MG63 (cell line): Measurements from ENCODE around the gene RAB8A. TPM values are rescaled to one million over a fixed set of nuclear protein-coding genes. Genes with fewer than 3 reads are reported as not detected.

Experiments used
- DNase-seq: peaks from one replicate; pipeline ENCODE4 v3.0.0-alpha.2; 2020
- H3K27me3 ChIP-seq: fragments of 250-450 bp; sonication (Bioruptor Pico); 2 replicates; pipeline ENCODE4 v1.5.1; 2020; ENCODE audit warnings: mild to moderate bottlenecking, moderate library complexity
- H3K36me3 ChIP-seq: fragments of 250-450 bp; sonication (Bioruptor Pico); 2 replicates; pipeline ENCODE4 v1.5.1; 2020; ENCODE audit warnings: mild to moderate bottlenecking, moderate library complexity
- H3K4me3 ChIP-seq: fragments of 250-450 bp; sonication (Bioruptor Pico); 2 replicates; pipeline ENCODE4 v1.5.1; 2020; ENCODE audit warnings: mild to moderate bottlenecking, moderate library complexity
- H3K9me3 ChIP-seq: fragments of 250-450 bp; sonication (Bioruptor Pico); 2 replicates; pipeline ENCODE4 v1.5.1; 2020; ENCODE audit warnings: mild to moderate bottlenecking, moderate library complexity
- total RNA-seq: library from RNA; depleted of rRNA; stranded (reverse); fragments of >200 nt; shearing (Covaris generic); gene quantifications from 2 replicates; pipeline ENCODE4 v1.2.3, GENCODE V29; 2014; ENCODE audit warnings: low replicate concordance

Gene RAB8A
- total RNA-seq, 1 experiment from 2014 or later: 134 TPM

DNA sequence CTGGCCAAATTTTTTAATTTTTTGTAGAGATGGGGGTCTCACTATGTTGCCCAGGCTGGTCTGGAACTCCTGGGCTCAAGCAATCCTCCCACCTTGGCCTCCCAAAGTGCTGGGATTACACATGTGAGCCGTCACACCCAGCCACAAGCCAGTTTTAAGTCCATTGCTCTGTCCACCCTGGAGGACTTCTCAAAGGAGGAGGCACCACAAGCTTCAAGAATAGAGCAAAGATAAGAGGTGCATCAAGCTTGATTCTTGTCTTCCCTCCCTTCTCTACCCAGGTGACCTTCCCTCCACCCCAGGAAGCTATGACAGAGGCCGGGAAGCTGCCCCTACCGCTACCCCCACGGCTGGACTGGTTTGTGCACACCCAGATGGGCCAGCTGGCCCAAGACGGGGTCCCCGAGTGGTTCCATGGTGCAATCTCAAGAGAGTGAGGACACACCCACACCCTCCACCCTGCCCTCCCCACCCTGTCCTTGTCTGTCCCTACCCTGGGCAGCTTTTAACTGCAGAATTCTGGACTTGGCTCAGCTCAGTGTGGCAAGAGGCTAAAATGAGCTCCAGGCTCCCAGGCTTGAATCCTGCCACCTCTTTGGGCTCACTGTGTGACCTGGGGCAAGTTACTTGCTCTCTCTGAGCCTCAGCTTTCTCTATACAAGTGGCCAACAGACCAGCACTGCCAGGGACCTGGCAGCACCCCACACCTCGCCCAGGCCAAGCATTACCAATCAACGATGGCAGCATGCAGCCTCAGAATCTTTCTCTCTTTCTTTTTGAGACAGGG is 36.9 kb downstream of the RAB8A start:
- Histone ChIP-seq H3K27me3 (no peaks in the 10 kb centered on the region), H3K36me3 (no peaks in the 10 kb centered on the region), H3K4me3 (no peak overlapping the region), H3K9me3 (no peaks in the 10 kb centered on the region)
- no peak for DNase-seq

DNA sequence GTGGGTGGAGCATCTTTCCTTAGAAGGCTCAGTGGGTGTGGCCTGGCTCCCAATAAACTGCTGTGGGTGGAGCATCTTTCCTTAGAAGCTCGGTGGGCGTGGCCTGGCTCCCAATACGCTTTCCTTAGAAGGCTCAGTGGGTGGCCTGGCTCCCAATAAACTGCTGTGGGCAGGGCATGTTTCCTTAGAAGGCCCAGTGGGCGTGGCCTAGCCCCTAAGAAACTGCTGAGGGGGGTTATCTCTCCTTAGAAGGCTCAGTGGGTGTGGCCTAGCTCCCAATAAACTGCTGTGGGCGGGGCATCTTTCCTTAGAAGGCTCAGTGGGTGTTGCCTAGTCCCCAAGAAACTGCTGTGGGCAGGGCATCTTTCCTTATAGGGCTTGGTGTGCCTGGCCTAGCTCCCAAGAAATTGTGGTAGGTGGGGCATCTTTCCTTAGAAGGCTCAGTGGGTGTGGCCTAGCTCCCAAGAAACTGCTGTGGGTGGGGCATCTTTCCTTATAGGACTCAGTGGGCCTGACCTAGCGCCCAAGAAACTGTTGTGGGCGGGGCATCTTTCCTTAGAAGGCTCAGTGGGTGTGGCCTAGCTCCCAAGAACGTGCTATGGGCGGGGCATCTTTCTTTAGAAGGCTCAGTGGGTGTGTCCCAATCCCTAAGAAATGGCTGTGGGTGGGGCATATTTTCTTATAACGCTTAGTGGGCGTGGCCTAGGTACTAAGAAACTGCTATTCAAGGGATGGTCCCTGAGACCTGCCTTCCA is 42.1 kb downstream of the RAB8A start:
- Histone ChIP-seq H3K4me3 (no peak overlapping the region), H3K36me3 (no peaks in the 10 kb centered on the region), H3K27me3 (no peaks in the 10 kb centered on the region), H3K9me3 (no peaks in the 10 kb centered on the region)
- no peak for DNase-seq

DNA sequence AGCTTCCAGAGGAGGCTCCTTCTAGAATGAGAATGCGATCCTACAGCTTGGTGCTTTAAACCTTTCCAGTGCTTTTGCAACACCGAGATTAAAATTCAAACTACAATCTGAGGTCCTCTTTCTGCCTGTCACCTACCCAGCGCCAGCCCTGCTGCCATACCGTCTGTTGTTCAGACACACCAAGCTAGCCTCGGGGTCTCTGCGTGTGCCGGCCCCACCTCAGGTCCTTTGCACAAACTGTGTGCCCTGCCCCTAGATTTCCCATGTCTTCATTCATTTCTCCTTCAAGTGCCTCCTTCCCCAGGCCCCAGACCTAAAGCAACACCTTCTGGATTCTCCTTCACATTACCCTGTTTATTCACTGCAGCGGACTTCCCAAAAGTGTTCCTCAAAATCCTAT is 42.9 kb downstream of the RAB8A start:
- H3K27me3 ChIP-seq: no peaks in the 10 kb centered on the region

DNA sequence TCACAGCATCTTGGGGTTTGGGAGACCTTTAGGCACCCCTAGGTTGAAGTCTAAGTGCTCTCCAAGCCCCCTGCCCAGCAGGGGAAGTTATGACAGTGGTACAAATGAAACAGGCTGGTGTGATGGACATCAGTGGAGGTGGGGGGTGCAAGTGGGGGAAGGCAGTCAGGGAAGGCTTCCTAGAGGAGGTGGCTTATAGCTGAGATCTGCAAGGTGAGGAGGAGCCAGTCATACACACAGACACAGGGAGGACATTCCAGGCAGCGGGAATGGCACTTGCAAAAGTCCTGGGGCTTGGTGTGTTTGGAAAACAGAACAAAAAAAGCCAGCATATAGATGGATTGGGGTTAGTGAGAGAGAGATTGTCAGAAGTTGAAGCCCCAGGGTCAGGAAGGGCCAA is 43.4 kb downstream of the RAB8A start:
- Histone ChIP-seq H3K4me3 (no peak overlapping the region), H3K27me3 (no peaks in the 10 kb centered on the region), H3K36me3 (no peaks in the 10 kb centered on the region), H3K9me3 (no peaks in the 10 kb centered on the region)
- no peak for DNase-seq

More for the DNA sequence above, 42.9 kb downstream of the RAB8A start:
- no peak for DNase-seq
- H3K4me3 ChIP-seq: no peak overlapping the region
- H3K9me3 ChIP-seq: no peaks in the 10 kb centered on the region
- H3K36me3 ChIP-seq: no peaks in the 10 kb centered on the region

DNA sequence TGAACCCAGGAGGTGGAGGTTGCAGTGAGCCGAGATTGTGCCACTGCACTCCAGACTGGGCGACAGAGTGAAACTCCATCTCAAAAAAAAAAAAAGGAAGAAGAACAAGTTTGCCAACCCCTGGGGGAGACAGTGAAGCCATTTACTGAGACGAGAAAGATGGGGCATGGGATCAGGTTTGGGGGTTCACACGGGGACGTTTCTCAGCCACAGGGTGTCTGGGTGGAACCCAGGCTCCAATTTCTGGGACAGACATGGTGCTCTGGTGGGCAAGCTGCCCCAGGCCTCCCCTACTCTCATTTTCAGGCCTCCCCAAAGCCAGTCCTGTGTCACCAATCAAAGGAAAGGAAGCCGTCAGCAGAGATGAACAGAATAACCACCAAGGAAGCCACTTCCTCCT is 45.2 kb downstream of the RAB8A start:
- Histone ChIP-seq H3K9me3 (no peaks in the 10 kb centered on the region), H3K36me3 (no peaks in the 10 kb centered on the region), H3K4me3 (no peak overlapping the region), H3K27me3 (no peaks in the 10 kb centered on the region)
- DNase-seq: no peak

DNA sequence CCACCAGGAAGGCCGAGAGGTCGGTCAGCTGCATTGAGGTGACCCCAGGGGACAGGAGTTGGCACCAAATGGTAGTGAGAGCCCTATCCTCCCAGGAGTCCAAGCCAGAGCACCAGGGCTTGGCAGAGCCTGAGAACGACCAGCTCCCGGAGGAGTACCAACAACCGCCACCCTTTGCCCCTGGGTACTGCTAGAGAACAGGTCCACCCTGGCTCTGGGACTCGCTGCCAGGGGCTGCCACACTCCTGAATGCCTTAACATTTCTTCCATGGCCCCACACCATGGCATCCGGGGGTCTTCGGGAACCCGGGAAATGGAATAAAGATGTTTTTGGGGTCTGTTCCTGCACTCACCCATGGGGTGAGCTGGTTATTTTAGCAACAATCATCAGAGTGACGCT is 45.9 kb downstream of the RAB8A start:
- H3K36me3 ChIP-seq: no peaks in the 10 kb centered on the region
- H3K4me3 ChIP-seq: no peak overlapping the region
- no peaks in the 10 kb centered on the region for H3K9me3 ChIP-seq
- no peaks in the 10 kb centered on the region for H3K27me3 ChIP-seq
- no peak for DNase-seq

DNA sequence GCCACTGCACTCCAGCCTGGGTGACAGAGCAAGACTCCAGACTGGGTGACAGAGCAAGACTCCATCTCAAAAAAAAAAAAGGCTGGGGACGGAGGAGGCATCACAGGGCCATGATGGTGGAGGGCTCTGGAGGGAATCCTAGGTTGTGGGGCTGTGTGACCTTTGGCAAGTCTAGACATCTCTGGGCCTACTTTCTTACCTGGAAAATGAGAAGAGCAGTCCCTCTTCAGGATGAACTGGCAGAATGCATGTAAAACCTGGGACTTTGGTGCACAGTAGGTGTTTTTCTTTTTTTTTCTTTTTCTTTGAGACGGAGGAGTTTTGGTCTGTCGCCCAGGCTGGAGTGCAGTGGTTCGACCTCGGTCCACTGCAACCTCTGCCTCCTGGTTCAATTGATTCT is 48.0 kb downstream of the RAB8A start:
- no peak for DNase-seq
- Histone ChIP-seq H3K27me3 (no peaks in the 10 kb centered on the region), H3K9me3 (no peaks in the 10 kb centered on the region), H3K4me3 (no peak overlapping the region), H3K36me3 (no peaks in the 10 kb centered on the region)

DNA sequence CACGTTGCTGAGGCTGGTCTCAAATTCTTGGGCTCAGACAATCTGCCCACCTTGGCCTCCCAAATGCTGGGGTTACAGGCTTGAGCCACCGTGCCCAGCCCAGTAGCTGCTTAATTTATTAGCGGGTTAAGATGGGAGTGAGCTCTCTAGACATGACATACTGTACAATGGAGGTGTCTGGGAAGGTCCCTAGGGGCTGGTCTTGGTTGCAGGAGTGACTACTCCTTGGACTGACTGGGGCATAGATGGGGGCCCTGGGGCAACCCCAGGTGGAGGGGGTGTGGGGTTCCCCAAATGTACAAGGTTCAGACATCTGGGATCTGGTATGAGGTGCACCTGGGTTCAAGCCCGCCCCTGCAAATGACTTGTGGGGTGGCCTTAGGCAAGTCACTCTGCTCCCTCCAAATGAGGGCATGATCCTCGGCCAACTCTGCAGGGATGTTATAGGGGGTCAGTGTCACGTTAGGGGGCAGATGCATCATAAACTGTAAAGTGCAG is 48.8 kb downstream of the RAB8A start:
- no peak for DNase-seq
- H3K27me3 ChIP-seq: no peaks in the 10 kb centered on the region
- H3K9me3 ChIP-seq: no peaks in the 10 kb centered on the region
- no peak overlapping the region for H3K4me3 ChIP-seq
- no peaks in the 10 kb centered on the region for H3K36me3 ChIP-seq

DNA sequence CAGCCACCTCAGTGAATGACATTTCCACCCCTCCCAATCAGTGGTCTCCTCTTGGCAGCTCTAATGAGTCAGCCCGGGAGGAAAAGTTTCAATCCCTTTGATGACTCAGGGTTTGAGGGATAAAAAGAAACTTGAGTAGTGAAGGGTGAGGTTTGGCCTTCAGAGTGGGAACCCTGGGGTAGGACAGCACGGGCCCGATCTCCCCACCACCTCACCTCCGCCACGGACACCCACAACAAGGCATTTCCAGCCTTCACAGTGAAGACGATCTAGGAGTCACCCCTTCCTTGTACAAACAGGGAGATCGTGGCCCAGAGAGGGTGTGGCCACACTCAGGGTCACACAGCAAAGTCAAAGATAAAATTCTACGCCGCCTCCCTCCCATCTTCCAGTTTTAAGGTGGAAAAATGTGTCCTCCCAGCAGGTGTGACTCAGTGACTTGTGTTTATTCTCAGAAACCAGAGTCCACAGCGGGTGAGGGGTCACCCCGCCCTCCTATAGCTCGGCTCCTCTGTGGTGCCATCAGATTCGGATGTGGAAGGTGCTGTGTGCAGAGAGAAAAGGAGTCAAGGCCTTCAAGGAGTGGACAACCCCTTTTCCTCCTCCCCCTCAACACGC is 49.4 kb downstream of the RAB8A start:
- Histone ChIP-seq H3K9me3 (no peaks in the 10 kb centered on the region), H3K36me3 (no peaks in the 10 kb centered on the region), H3K27me3 (no peaks in the 10 kb centered on the region), H3K4me3 (no peak overlapping the region)
- peak; percentile 79 for DNase-seq

DNA sequence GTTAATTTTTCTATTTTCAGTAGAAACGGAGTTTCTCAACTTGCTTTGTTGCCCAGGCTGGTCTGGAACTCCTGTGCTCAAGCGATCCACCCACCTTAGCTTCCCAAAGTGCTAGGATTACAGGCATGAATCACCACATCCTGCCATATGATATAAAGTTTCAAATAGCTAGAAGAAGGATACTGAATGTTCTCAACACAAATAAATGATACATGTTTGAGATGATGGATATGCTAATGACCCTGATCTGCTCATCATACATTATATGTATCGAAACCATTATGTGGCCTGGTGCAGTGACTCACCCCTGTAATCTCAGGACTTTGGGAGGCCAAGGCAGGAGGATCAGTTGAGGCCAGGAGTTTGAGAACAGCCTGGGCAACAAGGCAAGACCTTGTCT is 50.2 kb downstream of the RAB8A start:
- DNase-seq: peak; percentile 76
- Histone ChIP-seq H3K36me3 (no peaks in the 10 kb centered on the region), H3K9me3 (no peaks in the 10 kb centered on the region)

DNA sequence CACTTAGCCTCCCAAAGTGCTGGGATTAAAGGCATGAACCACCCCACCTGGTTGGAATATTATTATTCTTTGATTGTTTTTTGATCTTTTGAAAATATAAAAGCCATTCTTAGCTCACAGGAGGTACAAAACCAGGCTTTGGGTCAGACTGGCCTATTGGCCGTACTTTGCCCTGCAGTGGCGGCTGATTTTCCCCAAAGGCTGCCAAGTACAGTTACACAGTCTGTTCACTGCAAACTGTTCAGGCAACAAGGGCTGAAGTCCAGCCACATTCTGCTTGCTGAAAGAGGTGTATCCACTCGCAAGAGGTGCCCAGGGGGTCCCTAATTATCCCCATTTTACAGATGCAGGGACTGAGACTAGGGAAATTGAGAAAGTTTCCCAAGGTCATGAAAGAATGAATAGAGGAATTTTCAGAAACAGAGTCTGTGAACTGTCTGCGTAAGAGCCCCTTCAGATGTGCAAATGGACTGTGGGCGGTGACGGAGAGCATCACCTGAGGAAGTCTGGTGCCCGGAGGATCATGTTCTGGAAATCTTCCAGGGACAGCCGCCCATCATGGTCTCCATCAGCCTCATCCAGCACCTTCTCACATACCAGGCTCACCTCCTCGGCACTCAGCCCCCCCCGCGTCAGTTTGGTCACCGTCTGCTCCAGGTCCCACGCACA is 52.7 kb downstream of the RAB8A start:
- no peaks in the 10 kb centered on the region for H3K27me3 ChIP-seq
- no peaks in the 10 kb centered on the region for H3K36me3 ChIP-seq
- peaks cover 5% of the 10 kb centered on the region for H3K9me3 ChIP-seq
- H3K4me3 ChIP-seq: no peak overlapping the region
- DNase-seq: no peak

More for the DNA sequence above, 50.2 kb downstream of the RAB8A start:
- no peak overlapping the region for H3K4me3 ChIP-seq
- H3K27me3 ChIP-seq: no peaks in the 10 kb centered on the region

DNA sequence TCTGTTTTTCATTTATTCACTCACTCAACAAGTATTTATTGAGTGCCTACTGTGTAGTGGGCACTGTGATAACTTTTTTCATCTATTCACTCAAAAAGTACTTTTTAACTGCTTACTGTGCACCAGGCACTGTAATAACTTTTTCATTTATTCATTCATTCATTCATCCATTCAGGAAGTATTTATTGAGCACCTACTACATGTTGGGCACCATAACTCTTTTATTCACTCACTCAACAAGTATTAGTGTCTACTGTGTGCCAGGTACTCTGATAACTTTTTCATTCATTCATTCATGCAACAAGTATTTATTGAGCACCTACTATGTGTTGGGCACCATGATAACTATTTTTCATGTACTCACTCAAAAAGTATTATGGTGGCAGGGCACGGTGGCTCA is 54.7 kb downstream of the RAB8A start:
- Histone ChIP-seq H3K27me3 (no peaks in the 10 kb centered on the region), H3K4me3 (no peak overlapping the region), H3K36me3 (no peaks in the 10 kb centered on the region), H3K9me3 (peaks cover 5% of the 10 kb centered on the region)
- no peak for DNase-seq

DNA sequence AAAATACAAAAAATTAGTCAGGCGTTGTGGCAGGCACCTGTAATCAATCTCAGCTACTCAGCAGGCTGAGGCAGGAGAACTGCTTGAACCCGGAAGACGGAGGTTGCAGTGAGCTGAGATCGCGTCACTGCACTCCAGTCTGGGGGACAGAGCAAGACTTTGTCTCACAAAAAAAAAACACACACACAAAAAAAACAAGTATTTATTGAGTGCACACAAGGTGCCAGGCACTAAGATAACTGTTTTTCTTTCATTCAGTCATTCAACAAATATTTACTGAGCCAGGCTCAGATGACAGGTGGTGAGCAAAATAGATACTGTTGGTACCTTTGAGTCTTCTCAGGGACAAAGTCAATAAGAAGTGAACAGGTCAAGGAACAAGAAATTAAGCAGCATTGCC is 55.4 kb downstream of the RAB8A start:
- DNase-seq: no peak
- no peaks in the 10 kb centered on the region for H3K36me3 ChIP-seq
- H3K4me3 ChIP-seq: no peak overlapping the region
- H3K9me3 ChIP-seq: peaks cover 5% of the 10 kb centered on the region
- no peaks in the 10 kb centered on the region for H3K27me3 ChIP-seq

DNA sequence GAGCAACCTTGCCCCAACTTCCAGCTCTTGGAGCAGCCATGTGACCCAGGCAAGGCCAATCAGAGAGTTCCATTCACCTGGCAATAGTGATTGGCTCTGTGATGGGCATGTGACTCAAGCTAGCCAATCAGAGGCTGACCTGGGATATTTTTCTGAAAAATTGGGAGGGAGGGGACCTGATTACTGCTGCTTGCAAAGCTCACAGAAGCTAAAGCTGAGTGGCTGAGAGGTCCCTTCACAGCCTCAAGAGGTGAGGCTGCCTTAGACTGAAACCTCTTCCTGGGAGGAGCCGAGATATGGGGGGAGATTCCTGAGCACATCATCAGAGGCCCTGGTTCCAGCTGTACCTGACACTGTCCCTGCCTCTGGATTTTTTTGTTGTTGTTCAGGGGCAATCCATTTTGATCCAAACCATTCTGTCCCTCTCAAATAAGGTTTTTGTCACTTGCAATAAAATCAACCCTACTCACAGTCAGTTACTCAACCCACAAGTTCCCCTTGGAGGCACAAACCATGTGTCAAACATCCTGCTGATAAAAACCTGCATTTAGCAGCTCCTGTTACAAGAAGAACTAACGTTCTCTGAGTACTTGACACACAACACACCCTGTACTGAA is 56.9 kb downstream of the RAB8A start:
- H3K4me3 ChIP-seq: no peak overlapping the region
- DNase-seq: no peak
- no peaks in the 10 kb centered on the region for H3K27me3 ChIP-seq
- no peaks in the 10 kb centered on the region for H3K36me3 ChIP-seq
- H3K9me3 ChIP-seq: peaks cover 5% of the 10 kb centered on the region

DNA sequence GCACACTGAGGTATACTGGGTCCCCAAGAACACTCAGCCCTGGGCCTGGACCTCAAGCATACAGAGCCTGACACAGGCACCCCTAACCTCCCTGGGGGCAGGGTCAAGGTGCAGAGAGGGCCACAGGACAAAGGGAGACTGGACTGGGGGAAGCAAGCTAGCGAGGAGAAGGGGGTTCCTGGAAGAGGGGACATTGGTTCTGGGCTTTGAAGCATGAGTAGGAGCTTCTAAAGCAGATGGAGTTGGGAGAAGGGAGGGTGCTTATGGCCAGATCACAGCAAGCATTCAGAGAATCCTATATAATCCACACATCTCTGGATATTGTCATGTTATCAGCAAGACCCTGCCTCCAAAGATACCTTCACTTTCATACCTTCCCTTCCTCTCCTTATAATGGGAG is 58.4 kb downstream of the RAB8A start:
- Histone ChIP-seq H3K4me3 (no peak overlapping the region), H3K36me3 (no peaks in the 10 kb centered on the region)

DNA sequence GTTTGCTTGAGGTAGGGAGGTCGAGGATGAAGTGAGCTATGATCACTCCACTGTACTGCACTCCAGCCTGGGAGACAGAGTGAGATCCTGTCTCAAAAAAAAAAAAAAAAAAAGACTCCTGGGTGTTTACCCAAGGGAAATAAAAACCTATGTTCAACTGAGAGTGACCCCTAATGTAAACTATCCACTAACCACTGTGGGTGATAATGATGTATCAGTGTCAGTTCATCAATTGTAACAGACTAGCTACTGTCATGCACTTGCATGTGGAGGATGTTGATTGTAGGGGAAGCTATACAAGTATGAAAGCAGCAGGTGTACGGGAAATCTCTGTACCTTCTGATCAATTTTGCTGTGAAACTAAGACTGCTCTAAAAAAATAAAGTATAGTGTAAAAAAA is 64.3 kb downstream of the RAB8A start:
- no peak overlapping the region for H3K4me3 ChIP-seq
- no peaks in the 10 kb centered on the region for H3K36me3 ChIP-seq
- DNase-seq: no peak
- peaks cover 11% of the 10 kb centered on the region; the same call in 1 of the 2 replicates for H3K9me3 ChIP-seq
- no peaks in the 10 kb centered on the region for H3K27me3 ChIP-seq

More for the DNA sequence above, 58.4 kb downstream of the RAB8A start:
- DNase-seq: no peak
- Histone ChIP-seq H3K9me3 (peaks cover 5% of the 10 kb centered on the region), H3K27me3 (no peaks in the 10 kb centered on the region)
